ENCODE data around the gene MAP4K4.

DNA sequence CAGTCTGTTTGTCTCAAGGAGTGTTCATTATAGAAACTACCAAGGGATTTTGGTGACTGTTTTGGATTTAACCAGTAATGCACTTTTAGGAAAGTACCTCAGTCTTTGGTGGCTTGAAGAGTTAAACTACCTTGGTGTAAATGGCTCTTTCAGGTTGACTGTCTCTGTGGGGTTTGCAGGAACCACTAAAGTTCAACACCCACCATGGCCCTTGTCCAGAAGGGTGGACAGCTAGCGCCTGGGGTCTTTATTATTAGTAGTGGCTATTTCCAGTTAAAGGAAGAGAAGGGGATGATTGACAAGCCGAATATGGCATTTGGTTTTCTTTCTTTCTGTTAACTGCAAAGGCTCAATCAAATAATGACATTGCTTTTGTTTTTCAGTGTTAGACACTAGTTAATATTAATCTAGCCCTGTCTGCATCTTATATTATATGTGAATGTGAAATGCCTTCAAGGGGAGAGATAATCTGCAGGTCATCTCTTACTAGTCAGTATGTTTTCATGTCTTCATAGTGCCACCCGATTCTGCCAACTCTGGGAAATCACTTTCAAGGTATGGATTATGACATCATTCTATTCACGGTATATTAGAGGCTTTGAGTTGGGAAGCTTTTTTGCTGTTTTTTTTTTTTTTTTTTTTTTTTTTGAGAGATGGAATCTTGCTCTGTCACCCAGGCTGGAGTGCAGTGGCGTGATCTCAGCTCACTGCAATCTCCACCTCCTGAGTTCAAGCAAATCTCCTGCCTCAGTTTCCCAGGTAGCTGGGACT, 56.4 kb downstream of the MAP4K4 start:
- TF ChIP-seq, protein P1, sequence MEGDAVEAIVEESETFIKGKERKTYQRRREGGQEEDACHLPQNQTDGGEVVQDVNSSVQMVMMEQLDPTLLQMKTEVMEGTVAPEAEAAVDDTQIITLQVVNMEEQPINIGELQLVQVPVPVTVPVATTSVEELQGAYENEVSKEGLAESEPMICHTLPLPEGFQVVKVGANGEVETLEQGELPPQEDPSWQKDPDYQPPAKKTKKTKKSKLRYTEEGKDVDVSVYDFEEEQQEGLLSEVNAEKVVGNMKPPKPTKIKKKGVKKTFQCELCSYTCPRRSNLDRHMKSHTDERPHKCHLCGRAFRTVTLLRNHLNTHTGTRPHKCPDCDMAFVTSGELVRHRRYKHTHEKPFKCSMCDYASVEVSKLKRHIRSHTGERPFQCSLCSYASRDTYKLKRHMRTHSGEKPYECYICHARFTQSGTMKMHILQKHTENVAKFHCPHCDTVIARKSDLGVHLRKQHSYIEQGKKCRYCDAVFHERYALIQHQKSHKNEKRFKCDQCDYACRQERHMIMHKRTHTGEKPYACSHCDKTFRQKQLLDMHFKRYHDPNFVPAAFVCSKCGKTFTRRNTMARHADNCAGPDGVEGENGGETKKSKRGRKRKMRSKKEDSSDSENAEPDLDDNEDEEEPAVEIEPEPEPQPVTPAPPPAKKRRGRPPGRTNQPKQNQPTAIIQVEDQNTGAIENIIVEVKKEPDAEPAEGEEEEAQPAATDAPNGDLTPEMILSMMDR (conservative IDR thresholded peaks at IDR 0.05; ENCODE audit: low read depth, low read length) = no peak
- TF ChIP-seq EZH2 (IDR thresholded peaks at IDR 0.05; ENCODE audit: low read length, unreplicated experiment) = no peak
- TF ChIP-seq EZH2phosphoT487 (IDR thresholded peaks at IDR 0.05; ENCODE audit: borderline replicate concordance, low read length) = no peak

Measured in PC-3 (cell line).